M059J (cell line): ENCODE results near the gene KLHL40. TPM values are rescaled to one million over a fixed set of nuclear protein-coding genes. Genes with fewer than 3 reads are reported as not detected.

Experiments
- DNase-seq: peaks from one replicate; pipeline ENCODE4 v3.0.0-alpha.2; 2012; ENCODE audit warnings: low read depth
- total RNA-seq: library from RNA; depleted of rRNA; stranded (reverse); fragments of >200 nt; shearing (Covaris generic); gene quantifications from 2 replicates; pipeline ENCODE4 v1.2.3, GENCODE V29; 2014; rRNA removed

Gene KLHL40
- total RNA-seq, 1 experiment from 2014 or later = not detected

GRCh38 chr3:42739401-42740158, 54.2 kb downstream of the KLHL40 start:
- DNase-seq = no peak

DNA sequence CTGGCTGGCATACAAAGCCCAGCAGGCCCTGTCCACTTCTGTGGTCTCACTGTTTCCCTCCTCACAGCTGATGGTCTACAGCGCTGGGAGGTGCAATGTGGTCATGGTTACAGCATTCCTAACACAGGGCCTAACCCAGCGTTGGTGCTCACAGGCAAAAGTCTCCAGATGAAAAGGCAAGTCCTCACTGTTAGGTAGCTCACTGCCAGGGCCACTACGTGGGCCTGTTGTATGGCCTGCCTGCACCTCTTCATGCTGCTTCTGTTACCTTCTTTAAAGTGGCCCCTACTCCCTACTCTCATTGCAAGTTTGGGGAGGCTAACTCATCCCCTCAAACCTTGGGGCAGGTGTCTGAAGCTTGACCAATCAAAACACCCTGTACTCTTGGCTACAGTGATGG, 56.5 kb downstream of the KLHL40 start:
- no peak for DNase-seq

Other genes starting within 250 kb of the KLHL40 start
- 0.12 and 0.15 TPM in 2 replicates for gene VIPR1, start 182.9 kb upstream of the KLHL40 start, total RNA-seq
- gene SEC22C, start 103.6 kb upstream of the KLHL40 start, total RNA-seq = 47.3 and 57.7 TPM in 2 replicates
- 34.6 and 35.1 TPM in 2 replicates for gene SS18L2, start 94.7 kb upstream of the KLHL40 start, total RNA-seq
- 8.0 and 9.4 TPM in 2 replicates for gene NKTR, start 84.9 kb upstream of the KLHL40 start, total RNA-seq
- 5.0 and 5.5 TPM in 2 replicates for gene ZBTB47, start 31.8 kb upstream of the KLHL40 start, total RNA-seq
- not detected in 2 replicates for gene HHATL, start 17.3 kb downstream of the KLHL40 start, total RNA-seq
- gene CCDC13, start 87.7 kb downstream of the KLHL40 start, total RNA-seq = 0.62 TPM in 1 of 2 replicates, not detected in the other
- gene HIGD1A, start 119.0 kb downstream of the KLHL40 start, total RNA-seq = 138 and 163 TPM in 2 replicates
- 0.02 TPM in 1 of 2 replicates, not detected in the other for gene ACKR2, start 123.9 kb downstream of the KLHL40 start, total RNA-seq
- gene CYP8B1, start 190.3 kb downstream of the KLHL40 start, total RNA-seq = not detected in 2 replicates
- gene ZNF662, start 220.6 kb downstream of the KLHL40 start, total RNA-seq = 0.20 and 1.4 TPM in 2 replicates